RPMI8226 (cell line): ENCODE measurements around the gene GRIN2A.

Source experiments
- DNase-seq: peaks from one replicate; pipeline ENCODE4 v3.0.0-alpha.2; 2015

The GRIN2A gene

DNA sequence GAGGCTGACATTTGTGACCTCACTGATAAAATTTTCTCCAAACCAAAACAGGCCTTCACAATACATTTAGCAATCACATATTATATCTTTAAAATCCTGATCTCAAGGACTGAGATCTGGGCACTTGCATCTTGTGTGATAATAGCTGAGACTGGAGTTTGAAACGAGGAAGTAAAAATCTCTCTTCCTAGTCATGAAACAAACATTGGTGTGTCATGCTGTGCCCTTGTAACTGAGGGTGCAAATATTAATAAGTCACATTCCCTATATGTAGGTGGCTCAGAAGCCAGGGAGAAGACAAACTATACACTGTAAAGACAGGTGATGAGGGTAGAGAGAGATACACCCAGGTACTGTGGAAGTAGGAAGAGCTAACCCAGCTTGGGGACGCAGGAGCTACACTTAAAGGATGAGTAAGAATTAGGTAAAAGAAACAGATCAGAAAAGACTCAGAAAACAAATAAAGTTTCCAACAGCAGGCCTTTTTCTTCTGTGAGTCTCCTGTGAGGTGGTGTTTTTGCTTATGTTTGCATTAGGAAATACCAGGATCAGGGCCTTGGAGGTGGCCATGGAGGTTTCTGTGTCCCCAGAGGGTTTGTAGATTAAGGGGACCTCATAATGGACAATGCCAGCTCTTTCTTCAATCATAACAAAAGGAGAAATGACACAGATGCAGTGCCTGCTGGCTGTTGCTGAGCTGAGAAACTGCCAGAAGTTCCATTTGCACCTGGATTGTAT is 335.7 kb downstream of the GRIN2A start:
- DNase-seq = no peak

DNA sequence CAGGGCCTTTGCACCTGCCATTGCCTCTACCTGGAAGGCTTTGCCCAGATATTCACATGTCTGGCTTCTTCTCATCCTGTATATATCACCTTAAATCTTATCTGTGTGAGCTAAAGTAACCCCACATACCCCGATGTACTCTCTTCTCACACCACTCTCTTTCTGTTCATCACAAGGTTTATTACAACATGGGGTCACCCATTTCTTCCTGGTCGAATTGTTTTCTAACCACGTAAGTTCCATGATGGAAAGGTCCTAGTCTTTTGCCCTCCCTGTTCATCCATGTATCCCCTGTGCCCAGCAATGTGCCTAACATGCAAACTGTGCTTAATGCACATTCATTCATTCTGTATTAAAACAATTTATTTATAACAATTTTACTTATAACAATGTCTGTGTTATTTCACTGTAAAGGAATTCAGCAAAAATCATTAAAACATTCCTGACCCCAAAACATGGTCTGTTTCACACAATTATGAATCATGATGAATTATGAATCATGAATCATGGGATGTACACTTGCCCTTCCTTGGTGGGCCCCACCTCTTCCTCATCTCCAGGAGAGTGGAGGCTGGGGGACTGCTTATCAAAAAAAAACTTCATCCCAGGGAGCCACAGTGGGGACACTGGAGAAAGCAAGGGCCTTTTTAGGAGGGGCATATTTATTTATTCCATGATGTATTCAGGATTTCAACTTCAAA is 336.4 kb downstream of the GRIN2A start:
- no peak for DNase-seq

DNA sequence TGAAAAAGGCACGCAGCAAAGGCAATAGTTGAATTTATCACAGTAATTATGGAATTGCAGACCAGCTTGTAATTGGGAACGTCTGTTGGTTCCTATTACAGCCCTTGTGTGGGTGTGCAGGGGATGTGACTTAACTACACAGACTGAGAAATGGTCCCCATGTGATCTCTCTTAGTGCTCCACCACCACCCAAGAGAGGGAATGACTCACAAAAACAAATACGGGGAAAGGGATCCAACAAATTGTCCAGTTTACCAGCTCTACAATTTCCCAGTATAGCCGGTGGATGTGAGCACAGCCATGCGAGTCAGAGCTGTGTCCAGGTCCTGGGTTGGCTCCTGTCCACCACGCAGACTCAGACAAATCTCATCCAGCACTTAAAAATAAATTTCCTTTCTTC is 337.9 kb downstream of the GRIN2A start:
- DNase-seq = no peak

DNA sequence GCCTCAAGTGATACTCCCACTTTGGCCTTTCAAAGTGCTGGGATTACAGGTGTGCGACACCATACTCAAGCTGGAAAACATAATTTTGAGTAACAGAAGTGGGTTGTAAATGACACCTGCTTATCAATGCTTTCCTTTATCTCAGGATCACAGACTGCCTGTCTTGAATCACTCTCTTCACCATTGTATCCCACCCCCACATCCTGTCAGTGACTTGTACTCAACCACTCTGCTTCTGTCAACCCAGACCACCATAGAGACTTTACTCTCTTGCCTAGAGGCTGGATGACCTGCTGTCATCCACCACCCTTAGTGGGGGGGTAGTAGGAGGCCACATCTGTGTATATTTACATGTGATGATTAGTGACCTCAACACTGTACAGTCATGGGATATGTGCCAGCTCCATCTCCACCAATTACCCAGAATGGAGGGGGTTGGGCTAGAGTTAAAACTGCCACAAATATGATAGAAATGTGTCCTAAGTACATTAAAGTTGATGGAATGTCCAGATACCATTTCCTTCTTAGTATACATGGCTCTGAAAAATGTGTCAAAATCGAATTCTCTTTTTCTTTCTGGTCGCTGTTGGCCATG is 338.7 kb downstream of the GRIN2A start:
- no peak for DNase-seq

- no peak for DNase-seq
Observed at GRCh38 chr16:9840761-9841665, 341.2 kb downstream of the GRIN2A start.

GRCh38 chr16:9837481-9837880 is 344.7 kb downstream of the GRIN2A start:
- no peak for DNase-seq

DNA sequence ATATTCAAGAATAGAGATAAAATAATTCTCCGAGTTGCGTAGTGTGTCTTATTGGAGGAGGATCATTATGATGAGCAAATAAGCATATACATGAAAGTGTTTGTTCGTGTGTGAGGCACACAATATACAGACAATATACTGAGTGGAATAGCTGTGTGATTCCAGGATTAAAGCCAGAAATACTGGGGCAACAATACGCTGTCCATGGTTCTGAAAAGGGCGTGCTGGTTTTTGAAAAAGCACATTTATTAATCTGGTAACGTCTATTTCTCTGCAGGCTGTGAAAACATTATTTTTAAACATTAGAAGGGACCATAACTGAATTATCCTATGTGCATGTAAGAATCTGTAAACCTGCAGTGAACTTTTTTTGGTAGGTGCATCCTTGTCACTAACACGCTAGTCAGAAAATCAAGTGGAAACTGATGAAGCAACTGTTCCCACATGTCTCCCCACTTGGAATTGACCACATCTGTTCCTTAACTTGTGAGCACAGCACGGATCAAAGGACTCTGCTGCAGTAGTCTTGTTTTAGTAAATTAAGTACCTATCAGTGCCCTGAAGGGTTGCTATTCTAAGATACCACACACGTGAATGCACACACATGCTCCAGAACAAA is 346.0 kb downstream of the GRIN2A start:
- peak; percentile 66 for DNase-seq

DNA sequence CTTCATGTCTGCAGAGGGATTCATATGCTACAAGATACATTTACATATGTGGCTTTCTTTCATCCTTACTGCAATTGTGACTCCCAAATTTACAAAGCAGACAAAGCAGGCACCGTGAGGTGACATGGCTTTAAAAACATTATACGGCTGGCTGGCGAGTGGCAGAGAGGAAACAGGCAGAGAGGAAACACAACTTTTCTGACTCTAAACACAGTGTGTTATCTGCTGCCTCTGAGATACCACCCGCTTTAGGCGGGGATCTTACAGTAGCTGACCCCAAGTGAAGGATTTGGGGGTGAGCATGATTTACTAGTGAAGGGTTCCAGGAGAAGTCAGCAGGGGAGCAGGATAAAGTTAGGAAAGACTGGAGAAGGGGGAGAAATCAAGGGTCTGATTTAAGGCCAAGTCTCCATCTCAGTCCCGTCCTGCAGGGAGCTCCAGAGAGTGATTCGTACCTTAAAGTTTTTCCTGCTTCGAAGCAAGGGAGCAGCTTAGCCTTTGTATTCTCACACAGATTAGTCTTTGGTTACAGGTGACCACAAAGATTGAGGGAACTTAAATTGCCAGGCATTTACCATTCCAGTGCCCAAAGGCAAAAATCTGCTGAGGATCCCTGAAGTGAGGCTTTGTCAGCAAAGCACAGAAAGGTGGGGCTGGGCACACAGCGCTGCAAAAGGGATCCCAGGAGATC is 355.0 kb downstream of the GRIN2A start:
- DNase-seq = no peak

DNA sequence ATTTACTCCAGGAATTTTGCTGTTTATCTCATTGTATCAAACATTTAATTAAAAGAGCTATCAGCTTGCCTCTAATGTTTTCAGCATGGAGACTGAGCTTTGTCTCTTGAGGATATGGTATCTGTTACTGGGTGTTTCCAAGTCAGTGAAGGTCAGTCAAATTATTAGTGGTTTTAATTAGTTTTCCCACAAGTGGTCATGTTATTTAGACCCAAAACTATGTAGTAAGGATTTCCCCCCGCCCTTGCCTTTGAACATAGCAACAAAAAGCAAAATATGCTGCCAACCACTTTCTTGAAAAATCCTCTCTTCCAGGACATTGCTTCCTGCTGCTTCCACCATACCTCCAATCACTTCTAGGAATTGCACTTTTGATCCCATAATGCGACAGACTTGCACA is 355.6 kb downstream of the GRIN2A start:
- no peak for DNase-seq

- DNase-seq = no peak
Observed at GRCh38 chr16:9824200-9825068, 357.8 kb downstream of the GRIN2A start.

DNA sequence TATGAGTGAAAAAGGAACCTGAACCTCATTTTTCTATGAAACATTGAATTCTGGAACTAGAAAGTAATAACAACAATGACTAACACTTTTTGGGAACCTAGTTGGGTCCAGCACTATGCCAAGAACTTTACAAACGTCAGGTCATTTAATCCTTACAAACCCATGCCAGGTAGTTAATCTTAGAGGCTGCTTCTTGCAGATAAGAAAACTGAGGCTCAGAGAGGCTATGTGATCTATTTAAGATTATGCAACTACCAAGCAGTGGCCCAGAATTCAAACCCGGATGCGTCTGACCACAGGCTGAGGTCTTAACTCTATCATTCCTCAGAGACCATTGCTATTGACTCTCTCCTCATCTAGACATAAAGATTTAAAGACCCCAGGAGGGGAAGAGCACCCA is 358.7 kb downstream of the GRIN2A start:
- DNase-seq = no peak

DNA sequence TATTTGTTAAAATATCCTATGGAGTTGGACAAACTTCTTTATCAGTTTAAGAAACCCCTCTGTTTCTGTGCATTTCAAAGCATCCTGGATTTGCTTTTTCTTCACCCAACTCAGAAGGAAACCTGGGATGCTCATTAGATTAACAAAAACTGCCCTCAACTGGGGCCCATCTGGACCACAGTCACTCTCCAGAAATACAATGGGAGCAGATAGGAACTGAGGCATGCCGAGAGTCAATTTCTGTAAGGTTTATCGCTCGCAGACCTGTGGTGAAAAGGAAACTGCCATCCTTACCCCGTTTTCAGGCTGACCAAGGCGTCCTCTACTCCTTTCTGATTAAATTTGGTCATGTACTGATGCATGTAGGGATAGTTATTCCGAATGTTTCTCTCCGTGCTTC is 360.3 kb downstream of the GRIN2A start:
- no peak for DNase-seq

- no peak for DNase-seq
Observed at GRCh38 chr16:9821331-9821730, 360.9 kb downstream of the GRIN2A start.

- DNase-seq = no peak
Observed at GRCh38 chr16:9820476-9821246, 361.6 kb downstream of the GRIN2A start.

- no peak for DNase-seq
Observed at GRCh38 chr16:9818702-9819101, 363.5 kb downstream of the GRIN2A start.

- no peak for DNase-seq
Observed at GRCh38 chr16:9817586-9817985, 364.6 kb downstream of the GRIN2A start.

DNA sequence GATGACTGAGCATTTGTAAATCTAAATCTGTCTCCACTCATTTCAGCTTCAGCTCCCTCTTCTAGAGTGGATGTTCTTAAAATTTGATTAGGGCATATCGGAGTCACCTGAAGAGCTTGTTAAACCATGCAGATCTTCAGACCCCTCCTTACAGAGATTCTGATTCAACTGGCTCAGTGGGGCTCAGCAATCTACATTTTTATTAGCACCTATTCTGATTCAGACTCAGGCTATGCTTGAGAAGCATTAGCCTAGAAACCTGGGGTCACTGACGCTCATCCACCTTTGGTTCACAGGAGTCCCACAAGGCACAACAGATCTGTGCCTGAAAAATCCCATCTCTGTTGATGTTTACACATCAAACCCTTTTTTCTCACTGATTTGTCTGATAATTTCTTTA is 365.6 kb downstream of the GRIN2A start:
- no peak for DNase-seq

DNA sequence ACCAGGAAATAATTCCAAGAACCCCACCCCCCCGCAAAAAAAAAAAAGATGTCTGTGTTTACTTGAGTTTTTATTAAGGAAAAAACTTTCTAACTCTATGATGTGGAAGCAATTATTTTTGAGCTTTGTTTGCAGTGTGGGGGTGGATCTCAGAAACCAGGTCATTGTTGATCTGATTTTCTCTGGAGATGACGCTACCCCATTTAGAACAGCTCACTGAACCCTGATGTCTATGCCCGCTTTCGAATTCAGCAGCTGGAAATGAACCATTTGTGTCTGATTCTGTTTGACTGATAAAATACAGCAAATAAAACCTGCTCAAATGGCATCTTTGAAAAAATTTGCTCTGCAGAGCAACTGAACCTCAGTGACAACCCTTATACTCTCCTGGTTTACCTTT is 368.6 kb downstream of the GRIN2A start:
- no peak for DNase-seq

GRCh38 chr16:9808210-9808609 is 374.0 kb downstream of the GRIN2A start:
- DNase-seq = no peak

GRCh38 chr16:9807302-9807701 is 374.9 kb downstream of the GRIN2A start:
- DNase-seq = no peak
